GF-D8 (cell line): ENCODE measurements around the gene ACO2.
"Not testable (repeated sequence)": the region's sequence is repeated elsewhere in the genome, so short reads cannot be mapped to it uniquely, and the experiment has no call there.

ENCODE experiments used
- DNase-seq: peaks from one replicate; lab custom pipeline; 2025; lab: John Stamatoyannopoulos, UW

The ACO2 gene

GRCh38 chr22:41468381-41469217 lies at the start of gene ACO2, which contains the start of gene PHF5A:
TSS of gene ACO2 (plus strand) at chr22:41469117. CDS start at chr22:41469147, 30 bp downstream.
TSS of gene PHF5A (minus strand) at chr22:41468692. CDS start at chr22:41468653, 39 bp downstream.
- peak; percentile 93 for DNase-seq

DNA sequence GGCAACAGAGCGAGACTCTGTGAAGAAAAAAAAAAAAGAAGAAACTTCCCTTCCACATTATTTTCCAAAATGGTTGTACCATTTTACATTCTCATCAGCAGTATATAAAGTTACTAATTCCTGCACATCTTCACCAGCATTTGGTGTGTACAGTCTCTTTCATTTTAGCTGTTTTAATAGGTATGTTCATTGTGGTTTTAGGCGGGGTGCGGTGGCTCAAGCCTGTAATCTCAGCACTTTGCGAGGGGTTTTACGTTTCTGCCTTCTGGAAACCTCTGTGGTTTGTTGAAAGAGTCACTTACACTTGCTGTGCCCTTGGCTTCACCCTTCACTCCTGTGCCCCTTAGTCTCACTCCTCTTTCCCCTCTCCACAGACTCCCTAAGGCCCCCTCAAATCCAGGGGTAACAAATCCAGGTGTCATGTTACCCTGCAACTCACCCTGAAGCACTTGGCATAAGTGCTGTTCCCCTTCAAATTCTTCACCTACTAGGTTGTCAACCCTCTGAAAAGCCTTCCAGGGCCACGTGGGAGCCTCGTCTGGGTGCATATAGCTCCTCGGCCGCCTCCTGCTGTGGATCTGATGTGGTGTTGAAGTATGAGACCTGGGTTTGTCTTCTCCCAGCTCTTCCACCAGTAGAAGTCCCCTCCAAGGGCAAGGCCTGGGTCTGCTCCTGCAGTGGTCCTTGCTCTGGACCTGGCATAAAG lies 43.1 kb upstream of the ACO2 start:
- DNase-seq, result no peak

DNA sequence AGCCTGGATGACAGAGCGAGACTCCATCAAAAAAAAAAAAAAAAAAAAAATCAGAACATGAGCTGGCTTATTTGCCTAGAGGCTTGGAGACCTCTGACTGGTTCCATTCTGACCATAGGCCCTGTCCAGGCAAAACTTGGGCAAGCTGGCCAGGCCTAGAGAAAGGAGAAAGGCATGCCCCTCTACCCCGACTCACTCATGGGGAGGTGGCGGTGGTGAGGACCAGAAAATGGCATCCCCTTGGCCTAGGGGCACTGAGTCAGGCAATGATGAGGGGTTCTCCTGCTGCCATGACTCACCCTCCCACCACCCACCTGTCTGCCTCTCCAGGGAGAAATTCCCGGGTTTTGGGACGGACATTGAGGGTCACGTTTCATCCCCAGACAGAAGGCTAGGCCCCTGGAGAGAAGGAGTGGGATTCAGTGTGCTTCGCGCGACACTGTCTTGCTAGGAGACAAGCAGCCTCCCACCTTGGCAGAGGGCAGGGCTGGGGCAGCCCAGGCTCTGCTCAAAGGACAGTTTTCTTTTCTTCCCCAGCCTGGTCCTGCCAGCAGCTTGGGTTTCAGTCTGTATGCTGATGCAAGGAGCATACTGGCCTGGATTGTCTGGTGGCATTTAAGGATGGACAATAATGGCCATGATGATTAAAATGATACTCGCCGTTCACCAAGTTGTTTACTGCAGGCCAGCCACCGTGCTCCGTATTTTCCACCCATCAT lies 39.5 kb upstream of the ACO2 start:
- DNase-seq, result no peak

GRCh38 chr22:41429951-41430332 lies 39.0 kb upstream of the ACO2 start:
- no peak for DNase-seq

DNA sequence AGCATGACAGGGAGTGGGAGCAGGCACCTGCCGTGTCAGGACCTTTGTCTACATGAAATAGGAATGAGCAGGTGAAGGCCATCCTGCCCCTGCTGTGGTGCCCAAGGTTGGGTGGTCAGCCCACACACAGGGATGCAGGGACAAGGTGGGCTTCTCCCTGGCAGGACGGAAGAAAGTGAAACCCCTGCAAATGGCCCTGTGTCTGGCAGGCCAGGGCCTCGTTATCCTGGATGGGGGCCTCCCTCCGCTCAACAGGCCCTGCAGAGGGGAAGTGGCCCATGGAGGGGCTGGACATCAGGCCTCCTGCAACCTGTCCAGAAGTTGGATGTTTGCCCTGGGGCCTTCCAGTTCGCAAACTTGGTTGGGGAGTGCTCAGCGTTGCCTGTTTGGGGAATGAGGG lies 37.3 kb upstream of the ACO2 start:
- DNase-seq, result no peak

DNA sequence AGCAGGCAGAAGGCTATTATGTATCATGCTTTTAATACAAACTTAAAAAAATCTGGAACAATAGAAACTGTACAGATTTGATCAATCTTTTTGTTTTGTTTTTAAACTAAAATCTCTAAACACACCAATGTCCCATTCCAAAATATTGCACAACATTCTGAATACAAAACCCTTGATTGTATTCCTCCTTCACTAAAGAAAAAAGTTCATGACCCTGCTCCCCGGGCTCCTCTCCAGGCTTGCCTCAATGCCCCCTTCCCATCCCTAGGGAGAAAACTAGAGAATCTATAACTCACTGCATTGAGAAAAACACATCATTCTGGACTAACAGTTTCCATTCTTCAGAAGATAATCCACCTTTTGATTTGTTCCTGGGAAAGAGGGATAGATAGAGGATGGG lies 35.4 kb upstream of the ACO2 start:
- not testable (repeated sequence) for DNase-seq

DNA sequence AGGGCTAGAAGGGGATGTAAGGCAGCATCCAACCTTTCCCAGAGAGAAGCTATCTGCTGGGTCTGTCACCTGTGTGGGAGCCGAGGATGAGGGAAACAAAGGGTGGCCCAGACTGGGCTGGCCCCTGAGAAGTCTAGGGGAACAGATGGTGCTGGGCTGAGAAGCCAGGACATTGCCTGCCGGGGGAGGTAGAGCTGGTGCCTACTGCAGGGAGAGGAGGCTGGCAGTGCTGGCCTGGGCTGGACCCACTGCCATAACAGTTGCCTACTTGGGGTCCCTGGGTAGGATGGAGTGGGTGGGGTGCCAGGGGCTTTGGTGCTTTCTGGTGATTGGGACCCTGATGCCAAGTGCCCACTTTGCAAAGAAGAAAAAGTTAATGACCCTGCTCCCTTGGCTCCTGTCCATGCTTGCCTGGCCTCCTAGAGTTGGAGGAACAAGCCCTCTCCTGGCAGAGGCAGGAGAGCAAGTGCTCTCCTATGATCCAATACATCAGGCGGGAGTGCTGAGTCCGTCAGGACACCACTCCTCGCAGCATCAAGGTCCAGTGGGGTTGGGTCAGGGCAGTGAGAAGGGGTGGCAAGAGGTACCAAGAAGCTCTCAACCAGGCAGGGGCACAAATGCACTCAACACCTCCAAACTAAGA lies 34.4 kb upstream of the ACO2 start:
- not testable (repeated sequence) for DNase-seq

GRCh38 chr22:41435560-41435959 lies 33.4 kb upstream of the ACO2 start:
- no peak for DNase-seq

DNA sequence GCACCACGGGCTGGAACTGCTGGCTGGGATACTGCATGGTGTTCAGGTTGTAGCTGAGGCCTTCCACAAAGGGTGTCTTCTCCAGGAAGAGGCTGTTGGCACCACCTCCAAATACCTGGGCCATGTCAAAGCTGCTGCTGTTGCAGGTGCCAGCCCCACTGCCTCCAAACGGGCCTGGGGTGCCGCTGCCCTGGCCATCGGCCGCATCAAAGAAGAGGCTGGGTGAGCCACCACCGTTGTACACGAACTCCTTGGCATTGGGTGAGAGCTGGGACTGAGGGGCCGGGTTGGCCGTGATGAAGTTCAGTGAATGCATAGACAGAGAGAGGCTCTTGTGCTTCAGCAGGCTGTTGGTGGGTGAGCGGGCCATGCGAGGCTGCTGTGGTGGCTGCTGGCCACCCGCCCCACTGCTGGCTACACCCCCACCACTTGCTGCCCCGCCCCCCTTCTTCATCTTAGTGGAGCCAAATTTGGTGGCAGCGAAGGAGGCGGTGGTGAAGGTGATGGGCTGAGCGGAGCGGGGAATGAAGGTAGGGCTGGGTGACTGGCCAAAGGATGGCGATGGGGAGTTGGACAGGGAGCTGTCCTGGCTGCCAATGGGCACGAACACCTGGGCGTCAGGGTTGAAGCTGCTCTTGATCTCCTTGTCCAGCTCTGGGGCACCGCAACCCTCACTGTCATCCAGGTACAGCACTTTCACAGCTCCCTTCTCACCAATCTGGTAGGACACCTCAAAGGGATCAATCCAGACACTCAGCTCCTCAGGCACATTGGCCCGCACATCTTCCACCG lies 32.4 kb upstream of the ACO2 start:
- no peak for DNase-seq

GRCh38 chr22:41437198-41437597 lies 31.7 kb upstream of the ACO2 start:
- no peak for DNase-seq

DNA sequence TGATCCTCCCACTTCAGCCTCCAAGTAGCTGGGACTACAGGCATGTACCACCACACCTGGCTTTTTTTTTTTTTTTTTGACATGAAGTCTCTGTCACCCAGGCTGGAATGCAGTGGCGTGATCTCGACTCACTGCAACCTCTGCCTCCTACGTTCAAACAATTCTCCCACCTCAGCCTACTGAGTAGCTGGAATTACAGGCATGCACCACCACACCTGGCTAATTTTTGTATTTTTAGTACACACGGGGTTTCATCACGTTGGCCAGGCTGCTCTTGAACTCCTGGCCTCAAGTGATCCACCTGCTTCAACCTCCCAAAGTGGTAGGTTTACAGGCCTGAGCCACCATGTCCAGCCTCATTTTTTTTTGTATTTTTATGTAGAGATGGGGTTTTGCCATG lies 28.4 kb upstream of the ACO2 start:
- DNase-seq, result not testable (repeated sequence)

GRCh38 chr22:41442240-41442792 lies 26.6 kb upstream of the ACO2 start:
- no peak for DNase-seq

- peak; percentile 93 for DNase-seq
Measured at GRCh38 chr22:41444360-41445128, 24.4 kb upstream of the ACO2 start.

GRCh38 chr22:41445129-41446056 lies 23.5 kb upstream of the ACO2 start:
- DNase-seq, result no peak

GRCh38 chr22:41446057-41446501 lies 22.8 kb upstream of the ACO2 start:
- no peak for DNase-seq

DNA sequence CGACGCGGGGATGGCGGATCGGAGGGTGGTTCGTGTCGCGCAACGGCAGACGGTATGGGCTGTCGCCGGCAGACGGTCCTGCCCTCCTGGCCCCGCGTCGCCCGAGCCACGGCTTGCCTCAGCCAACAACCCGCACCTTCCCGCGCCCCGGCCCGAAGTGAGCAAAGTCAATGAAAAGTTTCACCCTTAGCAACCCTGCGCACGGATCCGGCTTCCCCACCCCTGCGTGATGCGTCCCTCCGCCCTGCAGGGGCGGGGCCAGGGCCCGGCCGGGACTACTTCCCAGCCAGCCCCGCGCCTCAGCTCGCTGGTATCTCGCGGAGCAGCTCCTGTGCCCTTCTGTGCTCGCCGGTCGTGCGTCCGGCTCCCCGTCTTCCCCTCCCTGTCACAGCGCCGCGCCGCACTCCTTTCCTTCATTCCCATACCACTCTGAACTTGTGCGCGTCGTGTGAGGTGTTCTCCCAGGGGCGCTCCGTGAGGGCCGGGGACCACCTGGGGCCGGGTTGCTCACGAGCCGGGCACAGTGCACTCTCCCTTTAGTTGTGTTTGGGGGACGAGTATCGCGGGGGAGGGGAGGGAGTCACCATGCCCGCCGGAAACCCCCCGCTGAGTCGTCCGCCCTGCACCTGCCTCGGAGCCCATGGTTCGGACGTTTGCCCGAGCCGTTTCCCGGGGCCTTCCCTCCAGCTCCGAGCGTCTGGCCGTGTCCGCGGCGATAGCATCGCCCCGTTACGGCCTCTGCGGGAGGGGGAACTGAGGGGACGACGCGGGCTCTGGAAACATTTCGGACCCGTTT lies 22.1 kb upstream of the ACO2 start, which contains the start of gene TOB2:
Gene TOB2 (minus strand): TSS at position 163 of the 796 bp plus-strand sequence. CDS start 9,456 bp downstream, outside the sequence.
- DNase-seq, result peak; percentile 83

- DNase-seq, result peak; percentile 49
Measured at GRCh38 chr22:41447435-41448188, 21.3 kb upstream of the ACO2 start.
